Smooth muscle cell of bladder (primary cell): ENCODE data around the gene RHNO1. TPM values are rescaled to one million over a fixed set of nuclear protein-coding genes. Genes with fewer than 3 reads are reported as not detected.

Experiments
- total RNA-seq: library from RNA; depleted of rRNA; stranded (reverse); fragments of >200 nt; gene quantifications from 2 replicates; pipeline ENCODE4 v1.2.3, GENCODE V29; 2014

RHNO1 gene
- total RNA-seq, result 13.6 and 14.9 TPM in 2 replicates

GRCh38 chr12:2877047-2877952 is at the start of gene RHNO1, which contains the start of gene FOXM1:
Gene RHNO1 (plus strand): TSS chr12:2877223. CDS start chr12:2885367, 8,144 bp downstream.
Gene FOXM1 (minus strand): TSS chr12:2877174. CDS start chr12:2874478, 2,696 bp downstream.

DNA sequence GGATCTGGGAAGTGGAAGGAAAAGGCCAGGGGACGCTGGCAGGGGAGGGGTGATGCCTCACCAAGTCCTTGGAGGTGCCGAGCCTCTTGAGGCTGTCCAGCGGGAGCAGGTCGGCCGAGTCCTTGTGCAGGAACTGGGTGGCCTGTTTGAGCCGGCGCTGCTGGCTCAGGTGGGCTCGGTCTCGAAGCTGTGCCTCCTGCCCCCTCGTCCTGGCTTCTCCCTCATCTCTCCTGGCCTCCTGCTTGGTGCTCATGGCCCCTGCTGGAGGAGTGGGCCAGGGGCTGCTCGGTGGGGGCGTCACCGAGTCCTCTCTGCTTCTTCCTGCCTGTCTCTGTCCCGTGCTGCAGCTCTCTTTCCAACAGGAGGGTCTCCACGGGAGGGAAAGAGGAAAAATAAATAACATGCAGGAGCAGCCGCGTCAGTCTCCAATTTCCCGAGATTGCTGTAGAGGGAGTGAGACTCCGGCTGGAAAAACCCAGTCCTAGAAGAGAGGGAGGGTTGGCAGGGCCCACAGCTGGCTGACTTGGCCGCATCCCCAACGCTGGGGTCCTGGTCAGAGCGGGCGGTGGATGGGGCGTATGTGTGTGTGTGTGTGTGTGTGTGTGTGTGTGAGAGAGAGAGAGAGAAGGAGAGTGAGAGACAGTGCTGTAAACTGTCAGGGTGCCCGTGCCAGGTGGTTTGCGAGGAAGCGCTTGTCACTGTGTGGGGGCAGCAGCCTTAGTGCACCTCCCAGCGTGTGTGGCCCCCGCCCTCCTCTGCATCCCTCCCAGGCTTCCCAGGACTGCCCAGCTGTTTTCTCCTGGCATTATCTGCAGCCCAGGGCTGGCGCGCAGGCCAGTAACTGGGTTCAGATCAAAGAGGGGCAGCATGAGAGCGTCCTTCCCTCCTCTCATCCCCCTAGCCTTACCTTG is 42.2 kb upstream of the RHNO1 start, which contains the start of gene NRIP2:
NRIP2 (minus strand) TSS at position 455 of the 911 bp plus-strand sequence; CDS start at position 403, 52 bp downstream.

GRCh38 chr12:2857021-2857431 is 20.0 kb upstream of the RHNO1 start, which contains the start of gene TEX52:
Gene TEX52 (minus strand): TSS chr12:2857039. CDS start chr12:2857026, 13 bp downstream.

DNA sequence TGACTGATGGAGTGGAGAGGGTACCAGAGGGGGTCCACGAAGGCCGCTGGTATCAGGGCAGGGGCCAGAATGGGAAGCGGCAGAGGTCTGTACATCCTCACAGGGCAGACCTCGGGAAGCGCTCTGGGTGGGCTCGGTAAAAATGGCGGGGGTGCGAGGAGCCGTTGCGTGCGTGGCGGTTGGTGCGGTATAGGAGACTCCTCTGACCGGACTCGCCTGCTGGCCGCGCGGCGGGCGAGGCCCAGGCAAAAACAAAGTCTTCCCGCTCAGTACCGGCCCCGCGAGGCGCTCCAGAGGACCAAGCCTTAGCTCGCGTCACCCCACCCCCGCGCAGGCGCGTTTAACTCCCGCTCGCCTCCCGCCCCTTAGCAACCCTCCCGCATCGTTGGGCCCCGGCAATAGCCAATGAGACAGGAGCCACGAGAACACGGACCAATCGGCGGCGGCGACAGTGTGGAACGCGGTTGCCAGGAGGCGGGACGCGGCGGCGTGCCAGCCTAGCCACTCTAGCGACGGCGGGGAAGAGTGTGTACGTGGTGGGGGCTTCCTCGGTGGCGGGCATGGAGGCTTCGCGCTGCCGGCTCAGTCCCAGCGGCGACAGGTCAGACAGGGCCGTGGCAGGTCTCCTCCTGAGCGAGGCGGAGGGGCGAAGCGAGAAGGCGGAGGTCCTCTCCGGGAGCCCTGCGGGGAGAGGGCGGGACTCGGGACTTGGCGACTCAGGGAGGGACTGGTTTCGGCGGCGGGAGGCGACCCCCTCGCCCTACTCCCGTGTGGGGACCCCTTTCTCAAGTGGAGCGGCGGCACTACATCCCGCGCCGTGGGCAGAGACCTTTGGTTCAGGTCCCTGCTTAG is 13.6 kb downstream of the RHNO1 start, which contains the start of gene TULP3:
TULP3 (plus strand) TSS at position 504 of the 852 bp plus-strand sequence; CDS start at position 561, 57 bp downstream.

Other genes starting within 250 kb of the RHNO1 start
- 27.4 and 54.6 TPM in 2 replicates for gene FKBP4, start 82.3 kb upstream of the RHNO1 start, total RNA-seq
- 9.8 and 12.9 TPM in 2 replicates for gene ITFG2, start 64.6 kb upstream of the RHNO1 start, total RNA-seq
- gene NRIP2, start 42.2 kb upstream of the RHNO1 start, total RNA-seq, result not detected in 2 replicates
- gene TEX52, start 20.2 kb upstream of the RHNO1 start, total RNA-seq, result not detected in 2 replicates
- gene FOXM1, start within 50 bp of the RHNO1 start, total RNA-seq, result 1.7 and 1.8 TPM in 2 replicates
- gene TULP3, start 13.7 kb downstream of the RHNO1 start, total RNA-seq, result 22.3 and 22.8 TPM in 2 replicates
- 6.0 and 6.5 TPM in 2 replicates for gene TEAD4, start 82.2 kb downstream of the RHNO1 start, total RNA-seq
- 22.0 and 23.3 TPM in 2 replicates for gene TSPAN9, start 200.2 kb downstream of the RHNO1 start, total RNA-seq